ENCODE measurements around the gene STUB1.

Gene STUB1

GRCh38 chr16:715477-716199 is 35.4 kb downstream of the STUB1 start:
- TF ChIP-seq HDGF (IDR thresholded peaks at IDR 0.05; ENCODE audit: borderline replicate concordance) (no peak), L3MBTL2 (conservative IDR thresholded peaks at IDR 0.05) (0 out of 2 replicates have a peak, but pooled peaks have one; percentile 20), ZNF384 (IDR thresholded peaks at IDR 0.05) (no peak), PKNOX1 (IDR thresholded peaks at IDR 0.05) (no peak), ARNT (IDR thresholded peaks at IDR 0.05) (peak; percentile 53; the same call in 1 of the 2 replicates)
- POLR2A ChIA-PET, result interaction anchor here (0.6 to 4.0 kb wide), 6 partner anchors 11 to 91 kb away, joined by 3 to 27 read pairs (median 3); partner anchors contain the start of genes CCDC78, CHTF18, CIAO3 and HAGHL
- no peak for DNase-seq (ENCODE audit: extremely low spot score)

GRCh38 chr16:716200-716568 is 36.0 kb downstream of the STUB1 start:
- DNase-seq (ENCODE audit: extremely low spot score), result no peak
- TF ChIP-seq CTBP1 (IDR thresholded peaks at IDR 0.05; ENCODE audit: borderline replicate concordance), result no peak
- no peak for TF ChIP-seq HDGF (IDR thresholded peaks at IDR 0.05; ENCODE audit: borderline replicate concordance)
- TF ChIP-seq ZNF384 (IDR thresholded peaks at IDR 0.05), result no peak
- TF ChIP-seq SUZ12 (IDR thresholded peaks at IDR 0.05), result no peak
- no peak for TF ChIP-seq FOXK2 (IDR thresholded peaks at IDR 0.05)
- TF ChIP-seq L3MBTL2 (conservative IDR thresholded peaks at IDR 0.05), result no peak
- TF ChIP-seq FOXM1 (IDR thresholded peaks at IDR 0.05; ENCODE audit: borderline replicate concordance), result no peak
- CTCF ChIA-PET, result interaction anchor here (0.6 to 2.2 kb wide), 5 partner anchors 38 to 72 kb away, joined by 3 to 9 read pairs (median 4); partner anchors contain the start of genes CHTF18 and RPUSD1

More at GRCh38 chr16:715477-716199, 35.4 kb downstream of the STUB1 start:
- CTCF ChIA-PET, result interaction anchor here (0.6 to 2.2 kb wide), 6 partner anchors 25 to 72 kb away, joined by 3 to 9 read pairs (median 4); partner anchors contain the start of genes CHTF18, CIAO3 and RPUSD1

GRCh38 chr16:716768-717325 is 36.6 kb downstream of the STUB1 start:
- no peak for TF ChIP-seq LEF1 (IDR thresholded peaks at IDR 0.05; ENCODE audit: borderline replicate concordance)
- no peak for TF ChIP-seq ZNF384 (IDR thresholded peaks at IDR 0.05)

More at GRCh38 chr16:716200-716568, 36.0 kb downstream of the STUB1 start:
- POLR2A ChIA-PET, result interaction anchor here (0.6 to 4.0 kb wide), 6 partner anchors 10 to 91 kb away, joined by 3 to 27 read pairs (median 3); partner anchors contain the start of genes CCDC78, CHTF18, CIAO3 and HAGHL

GRCh38 chr16:717450-718245 is 37.4 kb downstream of the STUB1 start:
- CTCF ChIA-PET, result no interaction called here
- no peak for DNase-seq (ENCODE audit: extremely low spot score)
- TF ChIP-seq ARNT (IDR thresholded peaks at IDR 0.05) (no peak), SUZ12 (IDR thresholded peaks at IDR 0.05) (no peak), ELF4 (IDR thresholded peaks at IDR 0.05) (no peak), TARDBP (IDR thresholded peaks at IDR 0.05) (no peak), CTBP1 (IDR thresholded peaks at IDR 0.05; ENCODE audit: borderline replicate concordance) (no peak), SP1 (IDR thresholded peaks at IDR 0.05) (no peak), ZNF384 (IDR thresholded peaks at IDR 0.05) (no peak), PKNOX1 (IDR thresholded peaks at IDR 0.05) (no peak), HDGF (IDR thresholded peaks at IDR 0.05; ENCODE audit: borderline replicate concordance) (no peak), FOXM1 (IDR thresholded peaks at IDR 0.05; ENCODE audit: borderline replicate concordance) (no peak)
- POLR2A ChIA-PET, result interaction anchor here (3.0 to 4.0 kb wide), 2 partner anchors 9 to 70 kb away, joined by 17 to 27 read pairs; partner anchors contain the start of genes CCDC78, CHTF18, HAGHL and RPUSD1

More at GRCh38 chr16:716768-717325, 36.6 kb downstream of the STUB1 start:
- DNase-seq (ENCODE audit: extremely low spot score), result no peak
- CTCF ChIA-PET, result interaction anchor here (2.2 kb wide), 1 partner anchor 71 kb away, joined by 9 read pairs; the partner anchor contains the start of genes CHTF18 and RPUSD1
- POLR2A ChIA-PET, result interaction anchor here (1.4 to 4.0 kb wide), 3 partner anchors 10 to 71 kb away, joined by 3 to 27 read pairs (median 17); partner anchors contain the start of genes CCDC78, CHTF18, HAGHL and RPUSD1

GRCh38 chr16:718389-718788 is 38.2 kb downstream of the STUB1 start:
- POLR2A ChIA-PET, result no interaction called here
- CTCF ChIA-PET, result interaction anchor here (0.6 kb wide), 1 partner anchor 611 kb away, joined by 3 read pairs; no protein-coding TSS in a partner anchor
- TF ChIP-seq FOXK2 (IDR thresholded peaks at IDR 0.05), result no peak
- no peak for DNase-seq (ENCODE audit: extremely low spot score)

- ChIA-PET POLR2A (interaction anchor here (1.4 to 4.1 kb wide), 3 partner anchors 11 to 69 kb away, joined by 4 to 47 read pairs (median 34); partner anchors contain the start of genes CHTF18 and RPUSD1), CTCF (interaction anchor here (0.6 to 2.8 kb wide), 2 partner anchors 9 to 612 kb away, joined by 3 to 7 read pairs; no protein-coding TSS in a partner anchor)
- TF ChIP-seq TARDBP (IDR thresholded peaks at IDR 0.05) (no peak), SP1 (IDR thresholded peaks at IDR 0.05) (no peak), LEF1 (IDR thresholded peaks at IDR 0.05; ENCODE audit: borderline replicate concordance) (no peak), NFRKB (IDR thresholded peaks at IDR 0.05) (no peak), FOXM1 (IDR thresholded peaks at IDR 0.05; ENCODE audit: borderline replicate concordance) (no peak), HDGF (IDR thresholded peaks at IDR 0.05; ENCODE audit: borderline replicate concordance) (no peak), PKNOX1 (IDR thresholded peaks at IDR 0.05) (no peak), L3MBTL2 (conservative IDR thresholded peaks at IDR 0.05) (no peak), ARNT (IDR thresholded peaks at IDR 0.05) (no peak), FOXK2 (IDR thresholded peaks at IDR 0.05) (no peak), SUZ12 (IDR thresholded peaks at IDR 0.05) (no peak)
- DNase-seq (ENCODE audit: extremely low spot score), result no peak
Observed at GRCh38 chr16:718922-719321, 38.7 kb downstream of the STUB1 start.

Data from HEK293T (cell line).